Measurements from ENCODE around the gene USP36. TPM values are rescaled to one million over a fixed set of nuclear protein-coding genes. Genes with fewer than 3 reads are reported as not detected.
"Not testable (repeated sequence)": the region's sequence is repeated elsewhere in the genome, so short reads cannot be mapped to it uniquely, and the experiment has no call there.

The USP36 gene
- total and polyA plus RNA-seq, 4 donors = 5.9 to 68.1 (median 49.0) TPM

DNA sequence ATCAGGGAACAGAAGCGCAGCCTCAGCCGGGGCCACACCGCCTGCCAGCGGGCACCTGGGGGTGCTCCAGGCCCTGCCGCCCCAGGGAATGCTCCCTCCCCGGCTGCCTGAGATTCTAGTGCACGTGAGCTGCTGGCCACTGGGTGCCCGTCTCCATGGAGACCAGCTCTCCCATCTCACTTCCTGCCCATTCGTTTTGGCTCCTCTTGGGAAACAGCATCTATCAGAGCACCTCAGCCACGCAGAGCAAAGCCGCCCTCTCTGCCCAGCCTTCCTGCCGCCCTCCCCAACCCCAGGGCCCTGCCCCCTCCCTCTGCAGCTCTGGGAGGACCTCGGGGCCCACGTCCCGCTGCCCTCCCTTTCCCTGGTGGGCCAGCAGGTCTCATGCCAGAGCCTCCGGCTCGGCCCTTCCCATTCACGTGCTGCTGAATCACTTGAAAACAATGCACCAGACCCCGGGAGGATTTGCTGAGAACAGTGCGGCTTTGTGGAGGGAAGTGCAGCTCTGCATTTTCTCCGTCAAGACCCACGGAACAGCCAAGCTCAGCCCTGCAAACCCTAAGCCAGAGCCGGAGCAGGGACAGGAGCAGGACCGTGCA is 43.0 kb upstream of the USP36 start:
- ATAC-seq (ENCODE audit: low FRiP score) = peak; percentile 83
- Histone ChIP-seq H3K27me3 (ENCODE audit: control insufficient read depth in 1 of 2, insufficient read depth in 2 of 2, low read length in 1 of 2) (no peaks in the 10 kb centered on the region), H3K27ac (ENCODE audit: low read depth in 1 of 2, low read length in 2 of 2) (peak overlapping the region in 1 of 2 donors; percentile 89), H3K9me3 (ENCODE audit: control insufficient read depth, low read length) (no peaks in the 10 kb centered on the region), H3K4me3 (ENCODE audit: low read length in 2 of 2) (no peak overlapping the region), H3K36me3 (ENCODE audit: control insufficient read depth in 1 of 2, insufficient read depth in 2 of 2, low read length in 1 of 2) (no peaks in the 10 kb centered on the region), H3K4me1 (ENCODE audit: control insufficient read depth in 1 of 2, insufficient read depth in 2 of 2, low read length in 2 of 2) (no peaks in the 10 kb centered on the region)
- 2 to 3% methylated on average over 24 of the region's 24 CpGs for WGBS, 2 donors
- intact Hi-C loops (cut with DNase I) = loop anchor here (5.0 kb wide), 2 partner anchors 39 to 89 kb away; no protein-coding TSS in a partner anchor
- DNase-seq = peak; percentile 90 to 91

DNA sequence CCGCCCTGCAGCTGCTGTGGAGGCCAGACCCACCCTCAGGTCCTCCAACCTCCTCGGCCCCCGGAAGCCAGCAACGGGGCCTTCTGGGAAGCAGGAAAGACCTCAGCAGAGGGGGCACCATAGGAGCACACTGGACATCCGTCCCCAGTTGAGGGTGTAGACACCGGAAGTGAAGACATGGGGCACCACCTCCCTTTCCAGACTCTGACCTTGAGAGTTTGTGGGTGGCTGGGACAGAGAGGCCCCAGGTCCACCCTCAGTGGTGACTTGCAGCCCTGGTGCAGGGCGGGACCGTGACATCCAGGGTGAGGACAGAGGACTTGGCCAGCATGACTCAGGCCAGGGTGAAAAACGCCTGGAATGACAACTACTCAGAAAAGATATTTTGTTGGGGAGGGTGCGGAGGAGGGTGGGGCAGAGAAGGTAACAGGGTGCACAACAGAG is 42.5 kb upstream of the USP36 start:
- DNase-seq (peak; percentile 91 to 93), ATAC-seq (ENCODE audit: low FRiP score) (peak; percentile 82)
- Histone ChIP-seq H3K4me1 (ENCODE audit: control insufficient read depth in 1 of 2, insufficient read depth in 2 of 2, low read length in 2 of 2) (no peaks in the 10 kb centered on the region), H3K27me3 (ENCODE audit: control insufficient read depth in 1 of 2, insufficient read depth in 2 of 2, low read length in 1 of 2) (no peaks in the 10 kb centered on the region), H3K4me3 (ENCODE audit: low read length in 2 of 2) (no peak overlapping the region), H3K27ac (ENCODE audit: low read depth in 1 of 2, low read length in 2 of 2) (peak overlapping the region; percentile 3 to 89), H3K36me3 (ENCODE audit: control insufficient read depth in 1 of 2, insufficient read depth in 2 of 2, low read length in 1 of 2) (no peaks in the 10 kb centered on the region), H3K9me3 (ENCODE audit: control insufficient read depth, low read length) (no peaks in the 10 kb centered on the region)
- 4 to 9% methylated on average over 10 of the region's 10 CpGs for WGBS, 2 donors
- intact Hi-C loops (cut with DNase I) = loop anchor here (5.0 kb wide), 2 partner anchors 39 to 89 kb away; no protein-coding TSS in a partner anchor

DNA sequence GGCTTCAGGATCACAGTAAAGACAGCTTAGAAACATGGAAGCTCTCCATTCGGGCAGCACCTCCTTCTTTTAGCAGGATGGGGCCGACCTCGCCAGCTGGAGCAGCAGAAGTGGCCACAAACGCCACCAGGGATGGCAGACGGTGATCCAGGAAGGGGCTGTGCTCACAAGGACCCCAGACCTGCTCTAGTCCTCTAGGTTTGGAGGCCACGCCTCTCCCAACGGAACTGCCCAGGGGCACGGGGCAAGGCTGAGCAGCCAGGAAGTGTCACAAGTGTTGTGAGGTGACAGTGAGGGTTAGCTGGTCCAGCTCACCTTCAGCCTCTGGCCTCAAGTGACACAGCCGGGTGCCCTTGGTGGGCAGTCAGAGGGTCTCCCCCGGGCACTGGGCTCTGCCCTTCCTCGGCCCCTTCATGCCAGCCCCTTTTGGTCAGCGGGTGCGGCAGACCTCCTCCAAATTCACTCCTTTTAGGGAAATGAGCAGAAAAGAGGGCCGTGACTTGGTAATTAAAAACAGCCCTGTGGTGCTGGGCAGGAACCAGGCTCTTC is 42.0 kb upstream of the USP36 start:
- Histone ChIP-seq H3K9me3 (ENCODE audit: control insufficient read depth, low read length) (no peaks in the 10 kb centered on the region), H3K27me3 (ENCODE audit: control insufficient read depth in 1 of 2, insufficient read depth in 2 of 2, low read length in 1 of 2) (no peaks in the 10 kb centered on the region), H3K36me3 (ENCODE audit: control insufficient read depth in 1 of 2, insufficient read depth in 2 of 2, low read length in 1 of 2) (no peaks in the 10 kb centered on the region), H3K4me3 (ENCODE audit: low read length in 2 of 2) (no peak overlapping the region), H3K4me1 (ENCODE audit: control insufficient read depth in 1 of 2, insufficient read depth in 2 of 2, low read length in 2 of 2) (no peaks in the 10 kb centered on the region), H3K27ac (ENCODE audit: low read depth in 1 of 2, low read length in 2 of 2) (peak overlapping the region; percentile 3 to 89)
- ATAC-seq (ENCODE audit: low FRiP score) = peak; percentile 3
- intact Hi-C loops (cut with DNase I) = loop anchor here (5.0 kb wide), 2 partner anchors 40 to 90 kb away; no protein-coding TSS in a partner anchor
- WGBS, 2 donors = 37 to 42% methylated on average over 14 of the region's 14 CpGs
- DNase-seq = peak in 1 of 2 donors; percentile 72

DNA sequence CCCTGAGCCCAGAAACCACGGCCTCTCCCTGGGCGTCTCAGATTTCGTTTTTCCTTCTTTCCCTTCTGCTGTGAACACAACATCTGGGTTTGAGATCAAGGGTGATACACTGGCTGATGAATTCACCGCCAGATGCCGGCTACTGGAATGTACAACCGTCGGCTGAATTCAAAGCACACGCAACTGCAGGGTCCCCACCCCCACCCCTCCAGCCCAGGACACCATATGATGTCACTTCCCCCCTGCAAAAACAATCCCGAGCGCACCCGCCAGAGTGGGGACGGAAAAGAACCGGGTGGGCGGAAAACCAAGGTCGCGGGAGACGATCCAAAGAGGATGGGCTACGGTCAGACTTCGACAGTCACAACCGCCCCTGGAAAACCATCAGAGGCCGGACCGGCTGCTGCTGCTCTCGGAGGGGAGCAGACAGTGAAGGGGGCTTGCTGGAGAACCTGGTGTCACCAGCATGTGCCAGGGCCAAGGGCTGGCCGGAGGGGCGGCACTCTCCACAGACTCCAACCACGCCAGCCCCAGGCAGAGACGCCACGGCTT is 39.1 kb upstream of the USP36 start:
- H3K36me3 ChIP-seq (ENCODE audit: control insufficient read depth in 1 of 2, insufficient read depth in 2 of 2, low read length in 1 of 2) = no peaks in the 10 kb centered on the region
- no peaks in the 10 kb centered on the region for H3K9me3 ChIP-seq (ENCODE audit: control insufficient read depth, low read length)
- no peaks in the 10 kb centered on the region for H3K27me3 ChIP-seq (ENCODE audit: control insufficient read depth in 1 of 2, insufficient read depth in 2 of 2, low read length in 1 of 2)
- intact Hi-C loops (cut with DNase I) = loop anchor here (5.0 kb wide), 2 partner anchors 43 to 93 kb away; no protein-coding TSS in a partner anchor
- DNase-seq (peak; percentile 81 to 89), ATAC-seq (ENCODE audit: low FRiP score) (peak; percentile 4)
- H3K4me1 ChIP-seq (ENCODE audit: control insufficient read depth in 1 of 2, insufficient read depth in 2 of 2, low read length in 2 of 2) = no peaks in the 10 kb centered on the region
- H3K27ac ChIP-seq (ENCODE audit: low read depth in 1 of 2, low read length in 2 of 2) = no peak overlapping the region
- WGBS, 2 donors = 21 to 25% methylated on average over 28 of the region's 28 CpGs
- no peak overlapping the region for H3K4me3 ChIP-seq (ENCODE audit: low read length in 2 of 2)

DNA sequence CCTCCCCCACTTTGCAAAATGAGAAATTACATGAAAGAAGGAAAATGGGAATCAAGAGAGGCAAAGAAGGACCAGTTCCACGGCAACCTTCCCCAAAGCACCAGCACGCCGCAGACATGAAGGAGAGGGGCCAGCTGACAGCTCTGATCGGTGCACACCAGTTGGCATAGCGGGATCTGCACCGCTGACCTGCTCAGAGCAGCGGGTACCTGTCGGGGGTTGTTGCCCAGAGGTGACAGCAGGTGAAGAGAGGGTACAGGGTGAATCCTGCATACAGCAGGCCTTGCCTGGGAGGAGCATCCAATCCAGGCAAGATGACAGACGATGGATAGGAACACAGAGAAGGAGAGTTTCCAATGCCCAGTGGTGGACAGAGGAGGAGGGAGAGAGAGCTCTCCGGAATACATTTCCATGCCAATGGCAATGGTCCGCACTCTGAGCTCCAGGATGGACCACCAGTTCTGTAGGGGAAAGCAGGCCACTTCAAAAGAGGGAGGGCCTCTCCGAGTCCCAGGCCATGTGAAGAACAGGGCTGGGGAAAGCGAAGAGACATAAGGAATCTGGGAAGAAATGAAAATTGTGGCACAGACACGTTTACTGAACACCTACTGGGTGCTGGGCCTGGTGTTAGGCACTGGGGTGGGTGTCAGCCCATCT is 38.4 kb upstream of the USP36 start:
- H3K27ac ChIP-seq (ENCODE audit: low read depth in 1 of 2, low read length in 2 of 2) = peak overlapping the region in 1 of 2 donors; percentile 0
- no peaks in the 10 kb centered on the region for H3K36me3 ChIP-seq (ENCODE audit: control insufficient read depth in 1 of 2, insufficient read depth in 2 of 2, low read length in 1 of 2)
- H3K9me3 ChIP-seq (ENCODE audit: control insufficient read depth, low read length) = no peaks in the 10 kb centered on the region
- 79 to 84% methylated on average over 14 of the region's 14 CpGs for WGBS, 2 donors
- intact Hi-C loops (cut with DNase I) = no loop called here
- H3K4me3 ChIP-seq (ENCODE audit: low read length in 2 of 2) = no peak overlapping the region
- no peak for DNase-seq
- no peaks in the 10 kb centered on the region for H3K27me3 ChIP-seq (ENCODE audit: control insufficient read depth in 1 of 2, insufficient read depth in 2 of 2, low read length in 1 of 2)
- no peaks in the 10 kb centered on the region for H3K4me1 ChIP-seq (ENCODE audit: control insufficient read depth in 1 of 2, insufficient read depth in 2 of 2, low read length in 2 of 2)
- ATAC-seq (ENCODE audit: low FRiP score) = no peak

DNA sequence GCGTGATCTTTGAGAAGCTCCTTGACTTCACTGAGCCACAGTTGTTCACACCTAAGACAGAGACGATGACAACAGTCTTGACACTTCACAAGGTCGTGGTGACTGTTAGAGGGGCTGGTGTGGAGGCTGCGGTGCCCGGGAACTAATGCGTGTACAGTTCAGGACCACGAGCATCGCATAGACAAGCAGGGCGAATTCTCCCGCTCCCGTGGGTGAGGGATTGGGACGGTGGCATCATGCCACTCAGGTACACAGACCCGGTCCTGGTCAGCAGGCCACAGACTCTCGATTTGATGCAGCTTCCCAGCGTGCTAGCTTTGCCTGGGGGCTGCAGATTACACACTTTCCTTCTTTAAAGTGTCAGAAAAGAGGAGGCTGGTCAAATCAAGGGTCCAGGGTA is 37.6 kb upstream of the USP36 start:
- Histone ChIP-seq H3K4me1 (ENCODE audit: control insufficient read depth in 1 of 2, insufficient read depth in 2 of 2, low read length in 2 of 2) (no peaks in the 10 kb centered on the region), H3K36me3 (ENCODE audit: control insufficient read depth in 1 of 2, insufficient read depth in 2 of 2, low read length in 1 of 2) (no peaks in the 10 kb centered on the region), H3K27me3 (ENCODE audit: control insufficient read depth in 1 of 2, insufficient read depth in 2 of 2, low read length in 1 of 2) (no peaks in the 10 kb centered on the region), H3K9me3 (ENCODE audit: control insufficient read depth, low read length) (no peaks in the 10 kb centered on the region), H3K4me3 (ENCODE audit: low read length in 2 of 2) (no peak overlapping the region), H3K27ac (ENCODE audit: low read depth in 1 of 2, low read length in 2 of 2) (no peak overlapping the region)
- intact Hi-C loops (cut with DNase I) = no loop called here
- ATAC-seq (ENCODE audit: low FRiP score) = no peak
- DNase-seq = no peak
- 91 to 92% methylated on average over 15 of the region's 15 CpGs for WGBS, 2 donors

DNA sequence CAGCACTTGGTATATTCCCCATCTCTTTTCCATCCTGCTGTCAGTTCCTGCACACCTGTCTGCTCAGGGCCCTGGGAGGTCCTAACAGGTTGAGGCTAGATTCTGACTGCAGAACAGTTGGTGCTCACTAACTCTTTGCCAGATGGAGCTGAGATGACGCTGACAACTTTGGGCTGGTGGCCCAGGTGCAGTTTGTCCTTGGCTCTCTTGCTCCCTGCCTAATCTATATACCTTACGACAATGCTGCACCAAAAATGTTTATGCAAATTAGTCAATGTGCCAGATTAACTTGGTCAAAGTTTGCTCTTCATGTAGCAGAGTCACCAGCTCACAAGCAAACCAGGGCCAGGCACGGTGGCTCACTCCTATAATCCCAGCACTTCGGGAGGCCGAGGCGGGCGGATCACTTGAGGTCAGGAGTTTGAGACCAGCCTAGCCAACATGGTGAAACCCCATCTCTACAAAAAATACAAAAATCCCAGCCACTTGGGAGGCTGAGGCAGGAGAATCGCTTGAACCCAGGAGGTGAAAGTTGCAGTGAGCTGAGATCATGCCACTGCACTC is 36.4 kb upstream of the USP36 start:
- H3K27ac ChIP-seq (ENCODE audit: low read depth in 1 of 2, low read length in 2 of 2); ATAC-seq (ENCODE audit: low FRiP score); H3K27me3 ChIP-seq (ENCODE audit: control insufficient read depth in 1 of 2, insufficient read depth in 2 of 2, low read length in 1 of 2); H3K4me3 ChIP-seq (ENCODE audit: low read length in 2 of 2); intact Hi-C loops (cut with DNase I); H3K36me3 ChIP-seq (ENCODE audit: control insufficient read depth in 1 of 2, insufficient read depth in 2 of 2, low read length in 1 of 2); DNase-seq; H3K4me1 ChIP-seq (ENCODE audit: control insufficient read depth in 1 of 2, insufficient read depth in 2 of 2, low read length in 2 of 2); H3K9me3 ChIP-seq (ENCODE audit: control insufficient read depth, low read length): not testable (repeated sequence)
- 81 to 84% methylated on average over 8 of the region's 8 CpGs for WGBS, 2 donors

DNA sequence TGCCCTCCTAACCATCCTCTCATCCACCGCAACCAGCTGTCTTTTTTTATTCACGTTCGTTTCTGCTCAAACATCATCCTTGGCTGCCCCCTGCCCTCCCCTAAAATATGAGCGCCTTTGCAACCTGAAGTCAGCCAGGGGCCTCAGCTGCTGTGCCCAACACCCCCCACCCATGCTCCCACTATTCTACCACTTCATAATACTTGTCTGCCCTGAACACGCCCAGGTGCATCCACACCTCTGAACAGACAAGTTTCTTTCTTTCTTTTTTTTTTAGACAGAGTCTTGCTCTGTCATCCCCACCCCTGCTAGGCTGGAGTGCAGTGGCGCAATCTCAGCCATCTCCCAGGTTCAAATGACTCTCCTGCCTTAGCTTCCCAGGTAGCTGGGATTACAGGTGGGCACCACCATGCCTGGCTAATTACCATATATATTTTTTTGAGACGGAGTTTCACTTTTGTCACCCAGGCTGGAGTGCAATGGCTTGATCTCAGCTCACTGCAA is 35.5 kb upstream of the USP36 start:
- intact Hi-C loops (cut with DNase I) = no loop called here
- Histone ChIP-seq H3K9me3 (ENCODE audit: control insufficient read depth, low read length) (no peaks in the 10 kb centered on the region), H3K27ac (ENCODE audit: low read depth in 1 of 2, low read length in 2 of 2) (no peak overlapping the region), H3K36me3 (ENCODE audit: control insufficient read depth in 1 of 2, insufficient read depth in 2 of 2, low read length in 1 of 2) (peaks cover 2 to 4% of the 10 kb centered on the region in 2 donors), H3K4me1 (ENCODE audit: control insufficient read depth in 1 of 2, insufficient read depth in 2 of 2, low read length in 2 of 2) (no peaks in the 10 kb centered on the region), H3K4me3 (ENCODE audit: low read length in 2 of 2) (no peak overlapping the region), H3K27me3 (ENCODE audit: control insufficient read depth in 1 of 2, insufficient read depth in 2 of 2, low read length in 1 of 2) (no peaks in the 10 kb centered on the region)
- no peak for DNase-seq
- ATAC-seq (ENCODE audit: low FRiP score) = no peak
- 60 to 80% methylated on average over 7 of the region's 7 CpGs for WGBS, 2 donors

Data from aorta (tissue), 5 donors.